K562 (cell line): ENCODE results near the gene DHPS. TPM values are rescaled to one million over a fixed set of nuclear protein-coding genes. Genes with fewer than 3 reads are reported as not detected.

ENCODE experiments used
- AFF1 ChIP-seq, 2 experiments: fragments of 450-650 bp; IDR thresholded peaks; 2 replicates each; pipeline ENCODE4 v1.6.1; 2018; ENCODE audit warnings: mild to moderate bottlenecking in 2 of 2, low read depth in 1 of 2; ENCODE audit not compliant: partially characterized antibody in 2 of 2
- CBX3 ChIP-seq, 2 experiments: IDR thresholded peaks; 1 replicate in 1 of 2; 2 replicates in 1 of 2; pipeline ENCODE4 v1.6.1; 2012; ENCODE audit warnings: inconsistent platforms in 2 of 2, low read length in 2 of 2, borderline replicate concordance in 1 of 2, control low read depth in 1 of 2
- DNMT1 ChIP-seq: fragments of 450-650 bp; IDR thresholded peaks from 2 replicates; pipeline ENCODE4 v1.6.1; 2016; ENCODE audit warnings: antibody characterized with exemption, mild to moderate bottlenecking
- FOXP4 ChIP-seq: sonication (generic); formaldehyde crosslinking; IDR thresholded peaks from 2 replicates; pipeline ENCODE4 v1.8.0; 2022; ENCODE audit warnings: mild to moderate bottlenecking, missing genetic modification reagents, borderline replicate concordance
- KAT2B ChIP-seq: IDR thresholded peaks from one replicate; pipeline ENCODE4 v1.6.1; 2012; ENCODE audit warnings: low read depth, mild to moderate bottlenecking, control low read depth, inconsistent platforms, low read length, moderate library complexity
- PCBP1 ChIP-seq: fragments of 200-400 bp; formaldehyde crosslinking; IDR thresholded peaks from 2 replicates; pipeline ENCODE4 v1.6.1; 2018; ENCODE audit warnings: mild to moderate bottlenecking, low read depth, low read length; ENCODE audit not compliant: poor library complexity, severe bottlenecking
- RBM25 ChIP-seq: fragments of 200-400 bp; formaldehyde crosslinking; IDR thresholded peaks from 2 replicates; pipeline ENCODE4 v1.6.1; 2018; ENCODE audit warnings: low read length, low read depth, moderate library complexity; ENCODE audit not compliant: severe bottlenecking
- SMC3 ChIP-seq: conservative IDR thresholded peaks from 2 replicates; pipeline ENCODE4 v1.6.1; 2011; ENCODE audit warnings: low read depth, low read length, improper control_type of control experiment; ENCODE audit not compliant: insufficient read depth
- SOX6 ChIP-seq: fragments of 450-650 bp; IDR thresholded peaks from 2 replicates; pipeline ENCODE4 v1.6.1; 2014; ENCODE audit warnings: mild to moderate bottlenecking
- TAF7 ChIP-seq: fragments of 450-650 bp; IDR thresholded peaks from 2 replicates; pipeline ENCODE4 v1.6.1; 2016; ENCODE audit warnings: missing genetic modification characterization, missing compliant biosample characterization
- TRIM24 ChIP-seq, 2 experiments: fragments of 450-650 bp; IDR thresholded peaks; 2 replicates each; pipeline ENCODE4 v1.6.1; 2016
- XRCC3 ChIP-seq: fragments of 450-650 bp; IDR thresholded peaks from 2 replicates; pipeline ENCODE4 v1.6.1; 2017; ENCODE audit warnings: mild to moderate bottlenecking, moderate library complexity
- ZNF165 ChIP-seq: fragments of 250-450 bp; sonication (Bioruptor Pico); IDR thresholded peaks from 2 replicates; pipeline ENCODE4 v1.4.0; 2020; ENCODE audit warnings: borderline replicate concordance
- ZNF24 ChIP-seq: fragments of 450-650 bp; IDR thresholded peaks from 2 replicates; pipeline ENCODE4 v1.6.1; 2016
- ZNF274 ChIP-seq: IDR thresholded peaks from 2 replicates; pipeline ENCODE4 v1.6.1; 2011; ENCODE audit warnings: low read depth, mild to moderate bottlenecking, low read length, moderate library complexity, borderline replicate concordance
- ZNF766 ChIP-seq: fragments of 200-800 bp; sonication (Bioruptor generic); conservative IDR thresholded peaks from 2 replicates; pipeline ENCODE4 v1.6.1; 2016; ENCODE audit warnings: missing genetic modification characterization, missing compliant biosample characterization
- ZNF785 ChIP-seq: fragments of 250-450 bp; sonication (Bioruptor Pico); IDR thresholded peaks from 2 replicates; pipeline ENCODE4 v1.4.0; 2020; ENCODE audit warnings: mild to moderate bottlenecking
- polyA plus RNA-seq, 8 experiments: library from polyadenylated mRNA; depleted of rRNA in 4 of 8; stranded (reverse) in 5 of 8; unstranded in 3 of 8; fragments of >200 nt; fragmentation: Nextera tagmentation in 2 of 8; fragmentation: Illumina TruSeq in 1 of 8; extraction: Ambion mirVana in 2 of 8; extraction: Trizol in 1 of 8; gene quantifications; 2 replicates each; pipeline versions ENCODE4 v1.2.1 to v1.2.3, GENCODE V29; 2011 to 2014; ENCODE audit warnings: inconsistent platforms in 1 of 8, missing spikeins in 1 of 8
- total RNA-seq, 7 experiments: library from RNA; depleted of rRNA in 6 of 7; stranded (reverse); fragments of >200 nt in 6 of 7; fragmentation: Illumina TruSeq in 2 of 7; extraction: Trizol in 2 of 7; gene quantifications; 2 replicates each; pipeline versions ENCODE4 v1.2.1 to v1.2.3, GENCODE V29; 2011 to 2021; ENCODE audit warnings: low replicate concordance in 1 of 7

The DHPS gene
- total and polyA plus RNA-seq, 9 of the 15 experiments (the other 6 are each of a cell fraction or from before 2014, with no cell fraction given): 47.1 to 110 (median 79.9) TPM

GRCh38 chr19:12628040-12629022 is 53.3 kb downstream of the DHPS start (continued):
- TF ChIP-seq ZNF24 (peak; percentile 38; the same call in 1 of the 2 replicates), AFF1 (IDR thresholded peaks at IDR 0.05; ENCODE audit: low read depth in 1 of 2, partially characterized antibody in 2 of 2) (peak in 1 of 2 experiments; percentile 27), ZNF766 (CRISPR knock-in tag) (0 out of 2 replicates have a peak, but pooled peaks have one; percentile 39), KAT2B (no peak), FOXP4 (CRISPR knock-in tag) (no peak), XRCC3 (peak; percentile 82; the same call in 1 of the 2 replicates), TAF7 (tag) (no peak), ZNF165 (CRISPR knock-in tag) (no peak), TRIM24 (IDR thresholded peaks at IDR 0.05) (peak; percentile 6 to 67; a peak in 2 of 4 replicates), CBX3 (IDR thresholded peaks at IDR 0.05; ENCODE audit: borderline replicate concordance in 1 of 2, low read length in 2 of 2) (peak in 1 of 2 experiments; percentile 94; a peak in 2 of 3 replicates), SMC3 (no peak), SOX6 (peak; percentile 69), PCBP1 (no peak), ZNF785 (no peak), ZNF274 (peak; percentile 81), RBM25 (peak; percentile 66), DNMT1 (no peak)
